IPS-20b (cell line): ENCODE data around the gene C3orf33.
A peak's percentile ranks its signal among the peaks of the same experiment; 100 is the strongest.
"Not testable (repeated sequence)": the region's sequence is repeated elsewhere in the genome, so short reads cannot be mapped to it uniquely, and the experiment has no call there.

ENCODE experiments used
- H3K27ac ChIP-seq: one replicate; pipeline ENCODE4 v1.5.1; 2013; ENCODE audit warnings: low read length
- H3K27me3 ChIP-seq: 2 replicates; pipeline ENCODE4 v1.6.1; 2013; ENCODE audit warnings: mild to moderate bottlenecking, low read length, inconsistent platforms; ENCODE audit not compliant: insufficient read depth
- H3K36me3 ChIP-seq: 2 replicates; pipeline ENCODE4 v1.6.1; 2013; ENCODE audit warnings: low read depth, mild to moderate bottlenecking, inconsistent platforms, low read length, moderate library complexity; ENCODE audit not compliant: insufficient read depth
- H3K4me1 ChIP-seq: 2 replicates; pipeline ENCODE4 v1.6.1; 2013; ENCODE audit warnings: mild to moderate bottlenecking, control low read depth, inconsistent platforms, low read length, moderate library complexity; ENCODE audit not compliant: insufficient read depth
- H3K4me3 ChIP-seq: 2 replicates; pipeline ENCODE4 v1.5.1; 2013; ENCODE audit warnings: mild to moderate bottlenecking, low read length, inconsistent platforms
- H3K9ac ChIP-seq: 2 replicates; pipeline ENCODE4 v1.6.1; 2013; ENCODE audit warnings: low read depth, mild to moderate bottlenecking, inconsistent platforms, low read length, moderate library complexity
- H3K9me3 ChIP-seq: 2 replicates; pipeline ENCODE4 v1.6.1; 2013; ENCODE audit warnings: mild to moderate bottlenecking, low read depth, low read length, inconsistent platforms; ENCODE audit not compliant: insufficient read depth

Gene C3orf33

GRCh38 chr3:155815030-155815545 is 9.0 kb upstream of the C3orf33 start:
- Histone ChIP-seq H3K27me3 (no peaks in the 10 kb centered on the region), H3K4me1 (no peaks in the 10 kb centered on the region), H3K4me3 (no peak overlapping the region), H3K9ac (no peak overlapping the region), H3K27ac (no peak overlapping the region), H3K36me3 (no peaks in the 10 kb centered on the region), H3K9me3 (no peaks in the 10 kb centered on the region)

GRCh38 chr3:155813224-155813623 is 7.1 kb upstream of the C3orf33 start:
- H3K4me1 ChIP-seq, H3K9me3 ChIP-seq, H3K27me3 ChIP-seq, H3K4me3 ChIP-seq, H3K9ac ChIP-seq, H3K36me3 ChIP-seq, H3K27ac ChIP-seq: not testable (repeated sequence)

GRCh38 chr3:155809181-155809580 is 3.1 kb upstream of the C3orf33 start:
- no peak overlapping the region for H3K27ac ChIP-seq
- H3K9me3 ChIP-seq, result no peaks in the 10 kb centered on the region
- no peak overlapping the region for H3K4me3 ChIP-seq
- H3K4me1 ChIP-seq, result no peaks in the 10 kb centered on the region
- no peaks in the 10 kb centered on the region for H3K27me3 ChIP-seq
- no peak overlapping the region for H3K9ac ChIP-seq
- H3K36me3 ChIP-seq, result no peaks in the 10 kb centered on the region

- Histone ChIP-seq H3K27me3 (no peaks in the 10 kb centered on the region), H3K27ac (no peak overlapping the region), H3K4me1 (no peaks in the 10 kb centered on the region), H3K9ac (no peak overlapping the region), H3K36me3 (no peaks in the 10 kb centered on the region), H3K9me3 (no peaks in the 10 kb centered on the region), H3K4me3 (no peak overlapping the region)
These were observed 1.7 kb upstream of the C3orf33 start for GRCh38 chr3:155807823-155808222.

- Histone ChIP-seq H3K36me3 (0 out of 2 replicates have a peak, but pooled peaks cover under 1% of the 10 kb centered on the region), H3K27me3 (no peaks in the 10 kb centered on the region), H3K27ac (no peak overlapping the region), H3K9me3 (no peaks in the 10 kb centered on the region), H3K4me3 (peak overlapping the region; percentile 84), H3K9ac (peak overlapping the region; percentile 84; the same call in 1 of the 2 replicates), H3K4me1 (no peaks in the 10 kb centered on the region)
These were observed 775 bp downstream of the C3orf33 start for GRCh38 chr3:155805204-155805801.

- Histone ChIP-seq H3K27ac (no peak overlapping the region), H3K36me3 (peaks cover 6% of the 10 kb centered on the region; the same call in 1 of the 2 replicates), H3K27me3 (no peaks in the 10 kb centered on the region), H3K4me1 (no peaks in the 10 kb centered on the region), H3K9me3 (no peaks in the 10 kb centered on the region), H3K9ac (no peak overlapping the region), H3K4me3 (no peak overlapping the region)
These were observed 1.8 kb downstream of the C3orf33 start for GRCh38 chr3:155804323-155804722.

GRCh38 chr3:155792532-155792931 is 13.5 kb downstream of the C3orf33 start:
- no peaks in the 10 kb centered on the region for H3K9me3 ChIP-seq
- peaks cover 4% of the 10 kb centered on the region for H3K36me3 ChIP-seq
- no peak overlapping the region for H3K9ac ChIP-seq
- H3K27ac ChIP-seq, result no peak overlapping the region
- no peaks in the 10 kb centered on the region for H3K27me3 ChIP-seq
- H3K4me3 ChIP-seq, result no peak overlapping the region
- H3K4me1 ChIP-seq, result peaks cover 7% of the 10 kb centered on the region; the same call in 1 of the 2 replicates

- no peaks in the 10 kb centered on the region for H3K9me3 ChIP-seq
- peaks cover 4% of the 10 kb centered on the region for H3K36me3 ChIP-seq
- peaks cover 7% of the 10 kb centered on the region; the same call in 1 of the 2 replicates for H3K4me1 ChIP-seq
- H3K9ac ChIP-seq, result no peak overlapping the region
- H3K27ac ChIP-seq, result no peak overlapping the region
- no peaks in the 10 kb centered on the region for H3K27me3 ChIP-seq
- H3K4me3 ChIP-seq, result no peak overlapping the region
These were observed 14.9 kb downstream of the C3orf33 start for GRCh38 chr3:155791190-155791589.

- Histone ChIP-seq H3K4me1 (peaks cover 7% of the 10 kb centered on the region; the same call in 1 of the 2 replicates), H3K9me3 (no peaks in the 10 kb centered on the region), H3K27ac (no peak overlapping the region), H3K36me3 (peaks cover 4% of the 10 kb centered on the region), H3K4me3 (no peak overlapping the region), H3K27me3 (no peaks in the 10 kb centered on the region), H3K9ac (no peak overlapping the region)
These were observed 15.7 kb downstream of the C3orf33 start for GRCh38 chr3:155790272-155790925.

GRCh38 chr3:155785662-155786295 is 20.3 kb downstream of the C3orf33 start:
- no peak overlapping the region for H3K27ac ChIP-seq
- H3K36me3 ChIP-seq, result no peaks in the 10 kb centered on the region
- peaks cover 7% of the 10 kb centered on the region; the same call in 1 of the 2 replicates for H3K4me1 ChIP-seq

GRCh38 chr3:155782390-155782953 is 23.6 kb downstream of the C3orf33 start:
- Histone ChIP-seq H3K9ac (no peak overlapping the region), H3K9me3 (no peaks in the 10 kb centered on the region), H3K36me3 (no peaks in the 10 kb centered on the region), H3K27me3 (no peaks in the 10 kb centered on the region), H3K4me1 (no peaks in the 10 kb centered on the region), H3K27ac (no peak overlapping the region), H3K4me3 (no peak overlapping the region)

More at GRCh38 chr3:155785662-155786295, 20.3 kb downstream of the C3orf33 start:
- Histone ChIP-seq H3K9ac (no peak overlapping the region), H3K4me3 (no peak overlapping the region), H3K9me3 (no peaks in the 10 kb centered on the region), H3K27me3 (no peaks in the 10 kb centered on the region)
